PC-3 (cell line): ENCODE results near the gene VARS2. TPM values are rescaled to one million over a fixed set of nuclear protein-coding genes. Genes with fewer than 3 reads are reported as not detected.

Source experiments
- ATAC-seq: fragments of 200-7000 bp; cut with Tn5 transposase; 2 replicates; pipeline ENCODE4 v1.9.1; 2020; ENCODE audit warnings: mild to moderate bottlenecking, moderate library complexity
- BruUV-seq: library from RNA; stranded (reverse); fragments of 400-500 nt; replicated peaks from 2 replicates; lab custom pipeline; 2021; lab: Mats Ljungman, UMichigan
- CTCF ChIA-PET: fragments of 300-600 bp; sonication (Branson Sonifier 250); formaldehyde crosslinking; loops from one replicate; lab custom pipeline; 2022; ENCODE audit warnings: antibody characterized with exemption; lab: Charles Lee
- POLR2A ChIA-PET: fragments of 300-600 bp; sonication (Branson Sonifier 250); formaldehyde crosslinking; loops from one replicate; lab custom pipeline; 2022; ENCODE audit warnings: antibody characterized with exemption; ENCODE audit not compliant: unreplicated experiment; lab: Charles Lee
- DNase-seq: peaks from one replicate; pipeline ENCODE4 v3.0.0-alpha.2; 2015
- H2AFZ ChIP-seq: fragments of 300-600 bp; sonication (generic); 2 replicates; pipeline ENCODE4 v1.6.0; 2016; ENCODE audit warnings: antibody characterized with exemption, low read length
- H3F3A ChIP-seq: fragments of 300-600 bp; sonication (generic); one replicate; pipeline ENCODE4 v1.6.0; 2017; ENCODE audit warnings: antibody characterized with exemption, low read length, control low read depth, mild to moderate bottlenecking; ENCODE audit not compliant: unreplicated experiment
- H3K27ac ChIP-seq: fragments of 300-600 bp; sonication (generic); 2 replicates; pipeline ENCODE4 v1.5.1; 2016; ENCODE audit warnings: mild to moderate bottlenecking, low read length
- H3K27me3 ChIP-seq: fragments of 300-600 bp; sonication (generic); 2 replicates; pipeline ENCODE4 v1.6.1; 2016; ENCODE audit warnings: low read length, mixed read lengths
- H3K36me3 ChIP-seq: fragments of 300-600 bp; sonication (generic); 2 replicates; pipeline ENCODE4 v1.6.1; 2016; ENCODE audit warnings: low read depth, mixed run types, low read length, mixed read lengths
- H3K4me1 ChIP-seq: fragments of 300-600 bp; sonication (generic); 2 replicates; pipeline ENCODE4 v1.5.1; 2016; ENCODE audit warnings: low read length; ENCODE audit not compliant: insufficient read depth
- H3K4me2 ChIP-seq: fragments of 300-600 bp; sonication (generic); 2 replicates; pipeline ENCODE4 v1.6.0; 2016; ENCODE audit warnings: low read length
- H3K4me3 ChIP-seq: fragments of 300-600 bp; sonication (generic); 2 replicates; pipeline ENCODE4 v1.5.1; 2016; ENCODE audit warnings: mild to moderate bottlenecking, low read length, mixed read lengths
- H3K79me2 ChIP-seq: fragments of 300-600 bp; sonication (generic); 2 replicates; pipeline ENCODE4 v1.6.1; 2017; ENCODE audit warnings: low read length, mixed read lengths
- H3K9ac ChIP-seq: fragments of 300-600 bp; sonication (generic); 2 replicates; pipeline ENCODE4 v1.6.0; 2016; ENCODE audit warnings: mild to moderate bottlenecking, low read length
- H3K9me2 ChIP-seq: fragments of 300-600 bp; sonication (generic); replicated peaks from 2 replicates; pipeline ENCODE4 v1.6.1; 2016; ENCODE audit warnings: mixed run types, low read length, mixed read lengths
- H3K9me3 ChIP-seq: fragments of 300-600 bp; sonication (generic); 2 replicates; pipeline ENCODE4 v1.6.1; 2016; ENCODE audit warnings: low read length, mixed read lengths
- H4K20me1 ChIP-seq: fragments of 300-600 bp; sonication (generic); 2 replicates; pipeline ENCODE4 v1.6.1; 2016; ENCODE audit warnings: low read length, mixed read lengths
- CTCF ChIP-seq: fragments of 300-600 bp; sonication (generic); conservative IDR thresholded peaks from 2 replicates; pipeline ENCODE4 v1.5.1; 2017; ENCODE audit warnings: antibody characterized with exemption, low read depth, mild to moderate bottlenecking, low read length
- EZH2 ChIP-seq: fragments of 300-600 bp; sonication (generic); IDR thresholded peaks from one replicate; pipeline ENCODE4 v1.6.1; 2017; ENCODE audit warnings: antibody characterized with exemption, mild to moderate bottlenecking, low read length; ENCODE audit not compliant: unreplicated experiment
- EZH2phosphoT487 ChIP-seq: fragments of 300-600 bp; sonication (generic); IDR thresholded peaks from 2 replicates; pipeline ENCODE4 v1.6.1; 2018; ENCODE audit warnings: mild to moderate bottlenecking, antibody characterized with exemption, low read length, borderline replicate concordance
- intact Hi-C: fragments of 100-400 bp; cut with micrococcal nuclease; formaldehyde crosslinking; loops from 2 replicates; pipeline ENCODE4 v1.9.0; 2023
- total RNA-seq: library from RNA; depleted of rRNA; stranded (reverse); fragments of >200 nt; gene quantifications from 2 replicates; pipeline ENCODE4 v1.2.3, GENCODE V29; 2014

The VARS2 gene
- total RNA-seq, 1 experiment from 2014 or later = 66.5 TPM

- Histone ChIP-seq H3K36me3 (peaks cover 11% of the 10 kb centered on the region; the same call in 1 of the 2 replicates), H3K4me3 (peak overlapping the region; percentile 67), H3K9ac (peak overlapping the region; percentile 87), H3K4me1 (peaks cover 26% of the 10 kb centered on the region), H3K9me3 (no peaks in the 10 kb centered on the region), H3K27me3 (no peaks in the 10 kb centered on the region), H3K79me2 (peaks cover 6% of the 10 kb centered on the region; the same call in 1 of the 2 replicates), H3K9me2 (no peaks in the 10 kb centered on the region), H4K20me1 (no peaks in the 10 kb centered on the region), H3K27ac (no peak overlapping the region), H3F3A (no peaks in the 10 kb centered on the region), H3K4me2 (peak overlapping the region; percentile 89), H2AFZ (no peak overlapping the region)
- intact Hi-C loops = loop anchor here (1.0 kb wide), 2 partner anchors 155 to 172 kb away; no protein-coding TSS in a partner anchor
- DNase-seq = peak; percentile 77
- no TSS peak for BruUV-seq
- ChIA-PET CTCF (interaction anchor here (0.6 to 3.6 kb wide), 8 partner anchors 10 to 172 kb away, joined by 3 to 48 read pairs (median 6); no protein-coding TSS in a partner anchor), POLR2A (no interaction called here)
- ATAC-seq = peak; percentile 40
- peak; percentile 86 for TF ChIP-seq CTCF
- no peak for TF ChIP-seq EZH2phosphoT487
- TF ChIP-seq EZH2 = no peak
These were observed 1.5 kb downstream of the VARS2 start for GRCh38 chr6:30915591-30915946.

DNA sequence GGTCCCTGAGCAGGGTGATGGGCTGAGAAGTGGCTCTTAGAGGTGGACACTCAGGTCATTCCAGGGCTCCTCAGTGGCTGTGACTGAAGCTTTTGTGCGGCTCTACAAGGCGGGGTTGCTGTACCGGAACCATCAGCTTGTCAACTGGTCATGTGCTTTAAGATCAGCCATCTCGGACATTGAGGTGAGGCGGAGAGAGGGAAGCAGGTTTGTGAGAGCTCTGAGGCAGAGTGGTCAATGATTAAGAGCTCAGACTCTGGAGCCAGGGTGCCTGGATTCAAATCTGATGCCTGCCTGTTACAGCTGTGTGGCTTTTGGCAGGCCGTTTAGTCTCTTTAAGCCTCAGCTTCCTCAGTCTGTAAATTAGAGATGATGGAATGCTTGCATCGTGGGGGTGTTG lies 3.0 kb downstream of the VARS2 start:
- H3K9me3 ChIP-seq = no peaks in the 10 kb centered on the region
- H4K20me1 ChIP-seq = no peaks in the 10 kb centered on the region
- no peak for DNase-seq
- no peak for ATAC-seq
- no peak overlapping the region for H3K9ac ChIP-seq
- TF ChIP-seq CTCF (no peak), EZH2 (no peak), EZH2phosphoT487 (no peak)
- H3K4me1 ChIP-seq = peaks cover 35% of the 10 kb centered on the region
- BruUV-seq = no TSS peak
- no peak overlapping the region for H3K27ac ChIP-seq
- H3K9me2 ChIP-seq = no peaks in the 10 kb centered on the region
- H3K79me2 ChIP-seq = peaks cover 6% of the 10 kb centered on the region; the same call in 1 of the 2 replicates
- peaks cover 20% of the 10 kb centered on the region for H3K36me3 ChIP-seq
- intact Hi-C loops = no loop called here
- no peak overlapping the region for H3K4me2 ChIP-seq
- ChIA-PET POLR2A (no interaction called here), CTCF (interaction anchor here (0.6 to 1.8 kb wide), 3 partner anchors 25 to 170 kb away, joined by 4 to 10 read pairs (median 4); no protein-coding TSS in a partner anchor)
- no peak overlapping the region for H3K4me3 ChIP-seq
- no peaks in the 10 kb centered on the region for H3F3A ChIP-seq
- no peaks in the 10 kb centered on the region for H3K27me3 ChIP-seq
- no peak overlapping the region for H2AFZ ChIP-seq

DNA sequence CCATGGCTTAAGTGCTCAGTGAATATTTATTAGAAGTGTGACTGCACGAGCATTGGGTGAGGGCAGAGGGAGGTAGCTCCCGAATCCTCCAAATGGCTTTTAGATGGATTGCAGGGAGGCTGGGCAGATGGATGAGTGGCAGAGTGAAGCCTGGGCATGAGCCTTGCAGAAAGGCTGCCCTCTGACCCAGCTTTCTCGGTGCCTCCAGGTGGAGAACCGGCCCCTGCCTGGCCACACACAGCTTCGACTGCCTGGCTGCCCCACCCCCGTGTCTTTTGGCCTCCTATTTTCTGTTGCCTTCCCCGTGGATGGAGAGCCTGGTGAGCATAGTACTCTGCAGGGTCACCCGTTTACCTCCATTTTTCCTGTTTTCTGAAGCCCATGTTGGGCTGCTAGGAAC lies 3.4 kb downstream of the VARS2 start:
- intact Hi-C loops = no loop called here
- POLR2A ChIA-PET = no interaction called here
- DNase-seq = no peak
- Histone ChIP-seq H3K9ac (no peak overlapping the region), H3K79me2 (peaks cover 6% of the 10 kb centered on the region; the same call in 1 of the 2 replicates), H3K9me2 (no peaks in the 10 kb centered on the region), H3K27me3 (no peaks in the 10 kb centered on the region), H3K27ac (no peak overlapping the region), H3F3A (no peaks in the 10 kb centered on the region), H3K4me3 (no peak overlapping the region), H3K36me3 (peaks cover 20% of the 10 kb centered on the region), H3K4me1 (peaks cover 40% of the 10 kb centered on the region), H3K4me2 (no peak overlapping the region), H3K9me3 (no peaks in the 10 kb centered on the region), H4K20me1 (no peaks in the 10 kb centered on the region), H2AFZ (no peak overlapping the region)
- TF ChIP-seq CTCF (no peak), EZH2 (no peak), EZH2phosphoT487 (no peak)
- no peak for ATAC-seq
- no TSS peak for BruUV-seq
- CTCF ChIA-PET = interaction anchor here (0.6 to 1.3 kb wide), 2 partner anchors 153 to 170 kb away, joined by 4 read pairs; no protein-coding TSS in a partner anchor
